Measurements from ENCODE around the gene DDA1. TPM values are rescaled to one million over a fixed set of nuclear protein-coding genes. Genes with fewer than 3 reads are reported as not detected.

Gene DDA1
- total RNA-seq, 2 donors from 2014 or later, result 47.7 to 49.2 TPM

GRCh38 chr19:17336872-17337674, 27.7 kb downstream of the DDA1 start, which contains the start of gene GTPBP3:
Gene GTPBP3 (plus strand): TSS chr19:17337553. CDS start chr19:17337612, 59 bp downstream.
- peak; percentile 98 for DNase-seq
- intact Hi-C loops (cut with DNase I, micrococcal nuclease), result no loop called here
- peak; percentile 71 for ATAC-seq

GRCh38 chr19:17337675-17338432, 28.5 kb downstream of the DDA1 start:
- peak in 1 of 2 donors; percentile 65 for DNase-seq
- ATAC-seq, result no peak
- intact Hi-C loops (cut with DNase I, micrococcal nuclease), result no loop called here

GRCh38 chr19:17338433-17339078, 29.2 kb downstream of the DDA1 start:
- ATAC-seq (no peak), DNase-seq (peak in 1 of 2 donors; percentile 41)
- intact Hi-C loops (cut with DNase I, micrococcal nuclease), result no loop called here

GRCh38 chr19:17339088-17339741, 29.9 kb downstream of the DDA1 start:
- ATAC-seq (no peak), DNase-seq (peak in 1 of 2 donors; percentile 55)
- intact Hi-C loops (cut with DNase I, micrococcal nuclease), result no loop called here

- intact Hi-C loops (cut with DNase I, micrococcal nuclease), result no loop called here
- ATAC-seq (peak; percentile 70), DNase-seq (peak; percentile 88 to 91)
Measured at GRCh38 chr19:17340302-17340870, 31.0 kb downstream of the DDA1 start.

GRCh38 chr19:17340871-17341357, 31.6 kb downstream of the DDA1 start:
- intact Hi-C loops (cut with DNase I, micrococcal nuclease), result no loop called here
- DNase-seq (peak in 1 of 2 donors; percentile 31), ATAC-seq (no peak)

GRCh38 chr19:17341386-17341785, 32.0 kb downstream of the DDA1 start:
- DNase-seq (no peak), ATAC-seq (no peak)
- intact Hi-C loops (cut with DNase I, micrococcal nuclease), result no loop called here

- ATAC-seq (no peak), DNase-seq (no peak)
- intact Hi-C loops (cut with DNase I, micrococcal nuclease), result no loop called here
Measured at GRCh38 chr19:17341845-17342244, 32.5 kb downstream of the DDA1 start.

- intact Hi-C loops (cut with DNase I, micrococcal nuclease), result loop anchor here in 1 of 2 donors (5.0 kb wide), 1 partner anchor 41 kb away; no protein-coding TSS in a partner anchor
- DNase-seq (peak; percentile 61 to 84), ATAC-seq (peak; percentile 88)
Measured at GRCh38 chr19:17346109-17346671, 36.8 kb downstream of the DDA1 start.

- DNase-seq, result no peak
- intact Hi-C loops (cut with DNase I, micrococcal nuclease), result loop anchor here in 1 of 2 donors (5.0 kb wide), 1 partner anchor 40 kb away; no protein-coding TSS in a partner anchor
- no peak for ATAC-seq
Measured at GRCh38 chr19:17347361-17347760, 38.0 kb downstream of the DDA1 start.

GRCh38 chr19:17347877-17348276, 38.5 kb downstream of the DDA1 start:
- DNase-seq, result no peak
- no peak for ATAC-seq
- intact Hi-C loops (cut with DNase I, micrococcal nuclease), result loop anchor here in 1 of 2 donors (5.0 kb wide), 1 partner anchor 39 kb away; no protein-coding TSS in a partner anchor

GRCh38 chr19:17348700-17349099, 39.3 kb downstream of the DDA1 start:
- DNase-seq (peak; percentile 19 to 37), ATAC-seq (no peak)
- intact Hi-C loops (cut with DNase I, micrococcal nuclease), result loop anchor here in 1 of 2 donors (5.0 kb wide), 1 partner anchor 39 kb away; no protein-coding TSS in a partner anchor

- DNase-seq, result no peak
- intact Hi-C loops (cut with DNase I, micrococcal nuclease), result no loop called here
- no peak for ATAC-seq
Measured at GRCh38 chr19:17351815-17352435, 42.6 kb downstream of the DDA1 start.

GRCh38 chr19:17352608-17353280, 43.4 kb downstream of the DDA1 start:
- intact Hi-C loops (cut with DNase I, micrococcal nuclease), result no loop called here
- ATAC-seq, result no peak
- no peak for DNase-seq

- DNase-seq (no peak), ATAC-seq (no peak)
- intact Hi-C loops (cut with DNase I, micrococcal nuclease), result no loop called here
Measured at GRCh38 chr19:17353386-17353785, 44.0 kb downstream of the DDA1 start.

- DNase-seq, result no peak
- no peak for ATAC-seq
- intact Hi-C loops (cut with DNase I, micrococcal nuclease), result no loop called here
Measured at GRCh38 chr19:17357078-17357666, 47.8 kb downstream of the DDA1 start.

- intact Hi-C loops (cut with DNase I, micrococcal nuclease), result no loop called here
Measured at GRCh38 chr19:17357724-17358123, 48.4 kb downstream of the DDA1 start.

More at GRCh38 chr19:17357724-17358123, 48.4 kb downstream of the DDA1 start:
- no peak for DNase-seq
- no peak for ATAC-seq
